DOHH2 (cell line): Measurements from ENCODE around the gene CLSTN1.

Experiments used
- H3F3A ChIP-seq: fragments of 200-600 bp; sonication (generic), shearing (Covaris generic); 2 replicates; pipeline ENCODE4 v1.6.0; 2016; ENCODE audit warnings: antibody characterized with exemption, mild to moderate bottlenecking; ENCODE audit not compliant: control insufficient read depth, insufficient read depth
- H3K27ac ChIP-seq: fragments of 200-600 bp; sonication (generic); 2 replicates; pipeline ENCODE4 v1.5.1; 2014; ENCODE audit warnings: low read depth, mild to moderate bottlenecking, low read length, moderate library complexity
- H3K27me3 ChIP-seq: fragments of 200-600 bp; sonication (generic); 2 replicates; pipeline ENCODE4 v1.6.1; 2014; ENCODE audit warnings: mild to moderate bottlenecking, low read length, mixed read lengths; ENCODE audit not compliant: control insufficient read depth
- H3K36me3 ChIP-seq: fragments of 200-600 bp; sonication (generic); 2 replicates; pipeline ENCODE4 v1.6.1; 2014; ENCODE audit warnings: mild to moderate bottlenecking, low read length, moderate library complexity, mixed read lengths; ENCODE audit not compliant: control insufficient read depth
- H3K4me1 ChIP-seq: fragments of 200-600 bp; sonication (generic); 2 replicates; pipeline ENCODE4 v1.6.1; 2014; ENCODE audit warnings: mild to moderate bottlenecking, low read length, mixed read lengths; ENCODE audit not compliant: control insufficient read depth
- H3K4me2 ChIP-seq: fragments of 200-600 bp; sonication (generic); 2 replicates; pipeline ENCODE4 v1.6.0; 2014; ENCODE audit warnings: mild to moderate bottlenecking, low read length, moderate library complexity
- H3K4me3 ChIP-seq: fragments of 200-600 bp; sonication (generic); 2 replicates; pipeline ENCODE4 v1.5.1; 2014; ENCODE audit warnings: mild to moderate bottlenecking, low read length, mixed read lengths
- H3K79me2 ChIP-seq: fragments of 200-600 bp; sonication (generic); 2 replicates; pipeline ENCODE4 v1.6.1; 2014; ENCODE audit warnings: mild to moderate bottlenecking, low read length, mixed read lengths; ENCODE audit not compliant: control insufficient read depth
- H3K9me2 ChIP-seq: fragments of 200-600 bp; sonication (generic); replicated peaks from 2 replicates; pipeline ENCODE4 v1.6.1; 2014; ENCODE audit warnings: mild to moderate bottlenecking, low read length, mixed read lengths; ENCODE audit not compliant: control insufficient read depth
- H3K9me3 ChIP-seq: fragments of 200-600 bp; sonication (generic); 2 replicates; pipeline ENCODE4 v1.6.1; 2014; ENCODE audit warnings: antibody characterized with exemption, low read length, mixed read lengths; ENCODE audit not compliant: control insufficient read depth, insufficient read depth
- H4K20me1 ChIP-seq: fragments of 200-600 bp; sonication (generic); 2 replicates; pipeline ENCODE4 v1.6.0; 2014; ENCODE audit warnings: low read depth, mild to moderate bottlenecking, antibody characterized with exemption, low read length, moderate library complexity; ENCODE audit not compliant: control insufficient read depth, insufficient read depth
- EZH2phosphoT487 ChIP-seq: fragments of 200-600 bp; sonication (generic); IDR thresholded peaks from 2 replicates; pipeline ENCODE4 v1.6.1; 2017; ENCODE audit warnings: borderline replicate concordance, mild to moderate bottlenecking, antibody characterized with exemption, low read length, moderate library complexity, mixed read lengths
- TF ChIP-seq, protein P1 (sequence below): fragments of 200-600 bp; sonication (generic); IDR thresholded peaks from one replicate; pipeline ENCODE4 v1.5.1; 2014; ENCODE audit warnings: antibody characterized with exemption, mild to moderate bottlenecking, low read depth, low read length; ENCODE audit not compliant: poor library complexity, severe bottlenecking

Gene CLSTN1

DNA sequence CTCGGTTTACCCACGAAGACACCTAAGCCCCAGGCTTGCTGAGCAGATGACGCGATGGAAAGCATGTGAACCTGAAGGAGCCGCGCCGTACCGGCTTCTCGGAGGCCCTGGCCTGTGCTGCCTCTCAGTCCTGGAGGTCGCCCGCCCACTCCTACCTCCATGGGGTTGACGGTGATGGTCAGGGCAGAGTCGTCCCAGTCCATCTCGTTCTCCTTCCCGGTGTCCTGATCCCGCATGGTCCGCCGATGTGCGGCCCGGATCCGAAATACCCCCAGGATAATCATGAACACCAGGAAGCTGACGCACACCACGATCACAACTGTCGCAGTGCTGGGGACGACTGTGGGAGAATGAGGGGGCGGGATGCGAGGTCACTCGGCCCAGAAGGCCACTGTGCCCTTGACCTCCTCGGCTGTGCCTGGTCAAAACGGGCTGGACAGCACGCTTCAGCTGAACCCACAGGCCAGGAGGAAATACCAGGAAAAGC is 92.7 kb downstream of the CLSTN1 start:
- no peak for TF ChIP-seq EZH2phosphoT487
- TF ChIP-seq, protein P1, sequence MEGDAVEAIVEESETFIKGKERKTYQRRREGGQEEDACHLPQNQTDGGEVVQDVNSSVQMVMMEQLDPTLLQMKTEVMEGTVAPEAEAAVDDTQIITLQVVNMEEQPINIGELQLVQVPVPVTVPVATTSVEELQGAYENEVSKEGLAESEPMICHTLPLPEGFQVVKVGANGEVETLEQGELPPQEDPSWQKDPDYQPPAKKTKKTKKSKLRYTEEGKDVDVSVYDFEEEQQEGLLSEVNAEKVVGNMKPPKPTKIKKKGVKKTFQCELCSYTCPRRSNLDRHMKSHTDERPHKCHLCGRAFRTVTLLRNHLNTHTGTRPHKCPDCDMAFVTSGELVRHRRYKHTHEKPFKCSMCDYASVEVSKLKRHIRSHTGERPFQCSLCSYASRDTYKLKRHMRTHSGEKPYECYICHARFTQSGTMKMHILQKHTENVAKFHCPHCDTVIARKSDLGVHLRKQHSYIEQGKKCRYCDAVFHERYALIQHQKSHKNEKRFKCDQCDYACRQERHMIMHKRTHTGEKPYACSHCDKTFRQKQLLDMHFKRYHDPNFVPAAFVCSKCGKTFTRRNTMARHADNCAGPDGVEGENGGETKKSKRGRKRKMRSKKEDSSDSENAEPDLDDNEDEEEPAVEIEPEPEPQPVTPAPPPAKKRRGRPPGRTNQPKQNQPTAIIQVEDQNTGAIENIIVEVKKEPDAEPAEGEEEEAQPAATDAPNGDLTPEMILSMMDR, result no peak
- Histone ChIP-seq H3K9me2 (no peaks in the 10 kb centered on the region), H3F3A (peaks cover 10% of the 10 kb centered on the region), H3K36me3 (peaks cover 90% of the 10 kb centered on the region), H3K27me3 (no peaks in the 10 kb centered on the region), H3K4me2 (no peak overlapping the region), H3K27ac (no peak overlapping the region), H3K9me3 (no peaks in the 10 kb centered on the region), H3K4me1 (peaks cover 18% of the 10 kb centered on the region), H3K79me2 (no peaks in the 10 kb centered on the region), H4K20me1 (no peaks in the 10 kb centered on the region), H3K4me3 (no peak overlapping the region)

DNA sequence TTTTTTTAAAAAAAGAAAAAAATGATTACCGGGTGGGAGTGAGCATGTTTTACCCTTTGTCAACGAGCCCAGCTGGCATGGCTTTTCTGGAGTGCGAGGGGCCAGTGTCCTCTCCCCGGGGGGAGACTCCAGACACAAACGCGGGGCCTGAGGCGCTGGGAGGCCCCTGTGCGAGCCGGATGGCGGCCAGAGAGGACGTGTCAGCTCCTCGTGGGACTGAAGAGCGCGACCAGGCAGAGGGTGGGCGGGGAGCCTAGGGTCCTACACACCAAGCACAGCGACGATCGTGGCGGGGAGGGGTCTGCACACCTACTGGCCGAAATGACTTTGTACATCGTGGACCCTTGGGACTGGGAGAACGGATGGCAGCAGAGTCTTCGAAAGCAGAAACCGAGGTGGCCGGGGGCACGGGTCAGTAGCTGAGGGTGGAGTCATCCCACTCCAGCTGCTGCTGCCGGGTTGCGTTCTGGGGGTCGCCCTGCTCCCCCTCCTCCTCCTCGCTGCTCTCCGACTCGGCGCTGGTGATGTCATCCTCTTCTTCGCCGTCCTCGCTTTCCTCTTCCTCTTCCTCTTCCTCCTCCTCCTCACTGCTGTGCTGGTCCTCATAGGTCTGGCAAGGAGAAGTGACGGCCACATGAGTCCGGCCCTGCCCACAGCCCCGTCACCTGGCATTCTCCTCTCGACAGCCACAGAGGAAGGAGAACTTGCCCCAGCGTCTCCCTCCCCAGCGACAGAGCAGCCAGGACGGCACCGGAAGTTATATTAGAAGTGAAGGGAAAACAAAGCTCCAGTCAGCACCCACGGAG is 93.5 kb downstream of the CLSTN1 start:
- H3K9me2 ChIP-seq, result no peaks in the 10 kb centered on the region
- H3K27ac ChIP-seq, result no peak overlapping the region
- H3K79me2 ChIP-seq, result no peaks in the 10 kb centered on the region
- no peaks in the 10 kb centered on the region for H3K9me3 ChIP-seq
- H3F3A ChIP-seq, result peaks cover 10% of the 10 kb centered on the region
- no peak overlapping the region for H3K4me2 ChIP-seq
- TF ChIP-seq, protein P1, result no peak
- TF ChIP-seq EZH2phosphoT487, result no peak
- H3K4me1 ChIP-seq, result peaks cover 18% of the 10 kb centered on the region
- peaks cover 82% of the 10 kb centered on the region for H3K36me3 ChIP-seq
- no peak overlapping the region for H3K4me3 ChIP-seq
- no peaks in the 10 kb centered on the region for H4K20me1 ChIP-seq
- no peaks in the 10 kb centered on the region for H3K27me3 ChIP-seq

DNA sequence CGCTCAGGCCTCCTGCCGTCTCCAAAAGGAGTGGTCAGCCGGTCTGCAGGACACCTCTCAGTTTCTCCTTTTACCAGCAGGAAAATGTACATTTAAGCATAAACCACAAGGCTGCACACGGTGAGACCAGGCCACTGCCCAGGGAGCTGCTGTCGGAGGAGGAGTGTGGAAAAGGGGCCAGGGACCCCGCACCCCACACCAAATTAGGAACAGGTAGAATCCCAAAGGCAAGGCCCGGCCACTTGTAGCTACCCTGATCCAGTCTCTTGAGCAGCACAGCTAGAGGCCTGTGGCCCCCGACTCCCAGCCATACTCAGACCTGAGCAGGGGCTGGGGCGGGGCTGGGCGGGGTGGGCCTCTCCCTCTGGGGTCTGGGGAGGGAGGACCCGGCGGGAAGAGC is 94.2 kb downstream of the CLSTN1 start:
- Histone ChIP-seq H3K9me3 (no peaks in the 10 kb centered on the region), H4K20me1 (no peaks in the 10 kb centered on the region), H3K27ac (no peak overlapping the region), H3K27me3 (no peaks in the 10 kb centered on the region), H3K4me3 (no peak overlapping the region), H3K4me2 (no peak overlapping the region), H3K9me2 (no peaks in the 10 kb centered on the region), H3K4me1 (peaks cover 18% of the 10 kb centered on the region), H3K79me2 (no peaks in the 10 kb centered on the region), H3K36me3 (peaks cover 79% of the 10 kb centered on the region), H3F3A (peaks cover 10% of the 10 kb centered on the region)
- TF ChIP-seq, protein P1, result no peak
- TF ChIP-seq EZH2phosphoT487, result no peak
